ENCODE data around the gene TCEANC2.

The TCEANC2 gene

DNA sequence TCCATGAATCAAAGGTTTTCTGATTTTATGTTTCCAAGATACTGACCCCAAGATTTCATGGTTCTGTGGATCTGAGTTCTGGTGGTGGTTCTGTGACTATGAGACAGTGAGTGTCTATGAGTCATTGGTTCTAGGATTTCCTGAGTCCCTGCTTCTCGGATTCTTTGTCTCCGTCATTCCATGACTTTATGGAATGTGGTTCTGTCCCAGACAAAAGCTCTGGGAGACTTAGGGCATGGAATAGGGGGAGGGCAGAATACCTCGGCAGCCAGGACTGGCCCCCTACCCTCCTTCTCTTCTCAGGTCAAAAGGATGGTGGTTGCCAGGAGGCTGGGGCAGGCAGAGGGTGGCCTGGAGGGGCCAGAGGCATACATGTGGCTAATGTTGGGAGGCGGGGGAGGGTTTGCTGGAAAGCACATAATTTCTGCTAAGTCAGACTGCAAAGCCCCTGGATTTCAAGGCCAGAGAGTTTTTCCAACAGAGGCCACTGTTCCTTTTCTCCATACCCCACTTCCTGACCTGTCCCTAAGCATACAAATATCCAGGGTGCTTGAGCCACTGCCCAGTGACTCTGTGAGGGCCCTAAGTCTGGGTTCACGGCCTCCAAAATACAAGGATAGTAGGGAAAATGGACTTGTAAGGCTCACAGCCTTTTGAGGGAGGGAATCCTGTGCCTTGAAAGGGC lies 82.2 kb downstream of the TCEANC2 start:
- Histone ChIP-seq H3K14ac (ENCODE audit: low read length in 2 of 2) (peak overlapping the region in 1 of 2 experiments; percentile 83), H3K4me3 (ENCODE audit: insufficient read depth in 1 of 2, low read depth in 1 of 2, low read length in 2 of 2) (no peak overlapping the region)
- 48% methylated on average over 5 of the region's 5 CpGs for WGBS

DNA sequence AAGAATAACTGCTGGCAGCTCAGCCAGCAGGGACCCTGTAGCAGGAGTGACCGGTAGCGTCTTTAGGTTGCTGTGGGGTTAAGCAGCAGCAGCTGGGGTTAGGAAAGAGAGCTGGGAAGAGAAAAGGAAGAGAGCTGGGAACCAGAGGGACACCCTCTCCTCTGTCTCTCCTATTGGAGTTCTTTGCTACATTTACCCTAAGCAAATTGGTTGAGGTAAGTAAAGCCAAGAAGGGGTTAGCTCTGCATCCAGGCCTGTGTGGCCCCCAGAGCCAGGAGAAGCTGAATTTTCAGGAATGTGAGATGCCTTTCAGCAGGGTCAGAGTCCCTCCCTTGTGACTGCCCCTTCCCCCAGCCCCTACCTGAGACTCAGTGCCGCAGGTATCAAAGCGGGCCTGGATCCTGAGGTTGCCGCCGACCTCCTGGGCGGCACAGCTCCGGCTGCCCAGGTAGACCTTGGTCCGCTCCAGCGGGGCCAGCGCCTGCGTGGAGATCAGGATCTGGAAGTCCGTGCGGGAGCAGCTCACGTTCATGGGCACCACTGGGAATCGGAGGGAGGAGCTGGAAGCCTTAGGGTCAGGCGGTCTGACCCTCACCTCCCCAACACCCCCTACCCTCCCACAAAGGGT lies 83.0 kb downstream of the TCEANC2 start:
- Histone ChIP-seq H3K4me3 (ENCODE audit: insufficient read depth in 1 of 2, low read depth in 1 of 2, low read length in 2 of 2) (no peak overlapping the region), H3K27ac (ENCODE audit: low read length, poor library complexity, severe bottlenecking) (peak overlapping the region; percentile 90), H3K14ac (ENCODE audit: low read length in 2 of 2) (peak overlapping the region in 1 of 2 experiments; percentile 49), H4K91ac (ENCODE audit: low read length) (peak overlapping the region; percentile 73), H2BK120ac (ENCODE audit: low read depth, low read length) (peak overlapping the region; percentile 29), H3K9ac (ENCODE audit: low read length) (no peak overlapping the region), H2AK5ac (ENCODE audit: low read length, severe bottlenecking) (peak overlapping the region; percentile 100), H3K4me1 (ENCODE audit: control insufficient read depth, insufficient read depth, low read depth, low read length) (peaks cover 32% of the 10 kb centered on the region), H3K4me2 (ENCODE audit: low read length, poor library complexity, severe bottlenecking) (no peak overlapping the region), H2BK5ac (ENCODE audit: low read depth, low read length, poor library complexity, severe bottlenecking) (peak overlapping the region; percentile 57), H3K79me1 (replicated peaks; ENCODE audit: low read length, poor library complexity, severe bottlenecking) (no peaks in the 10 kb centered on the region), H4K8ac (ENCODE audit: low read length) (peak overlapping the region; percentile 74), H3K23ac (ENCODE audit: low read length in 2 of 2) (peak overlapping the region in 1 of 2 experiments; percentile 51), H3K4ac (ENCODE audit: low read depth in 1 of 2, low read length in 2 of 2) (peak overlapping the region; percentile 79 to 83), H2AFZ (ENCODE audit: low read depth, low read length) (no peak overlapping the region), H2BK15ac (ENCODE audit: low read depth, poor library complexity, severe bottlenecking) (no peak overlapping the region), H3K18ac (ENCODE audit: low read depth in 1 of 2, low read length in 2 of 2) (peak overlapping the region; percentile 60 to 86), H3K36me3 (ENCODE audit: control insufficient read depth in 1 of 2, insufficient read depth in 2 of 2, low read depth in 1 of 2, low read length in 2 of 2) (no peaks in the 10 kb centered on the region), H3K9me3 (ENCODE audit: control insufficient read depth, low read length) (no peaks in the 10 kb centered on the region), H2BK12ac (ENCODE audit: low read length in 2 of 2) (peak overlapping the region; percentile 51 to 88), H3K27me3 (ENCODE audit: control insufficient read depth in 1 of 2, insufficient read depth in 1 of 2, low read length in 2 of 2) (peaks cover 3 to 14% of the 10 kb centered on the region in 2 experiments)
- DNase-seq, result peak; percentile 12
- 83% methylated on average over 8 of the region's 17 CpGs for WGBS

More for the DNA sequence above, 82.2 kb downstream of the TCEANC2 start:
- H4K91ac ChIP-seq (ENCODE audit: low read length), result peak overlapping the region; percentile 64
- DNase-seq, result peak; percentile 79
- no peak overlapping the region for H3K4me2 ChIP-seq (ENCODE audit: low read length, poor library complexity, severe bottlenecking)
- peaks cover 32% of the 10 kb centered on the region for H3K4me1 ChIP-seq (ENCODE audit: control insufficient read depth, insufficient read depth, low read depth, low read length)
- peak overlapping the region; percentile 77 for H4K8ac ChIP-seq (ENCODE audit: low read length)
- H3K4ac ChIP-seq (ENCODE audit: low read depth in 1 of 2, low read length in 2 of 2), result peak overlapping the region; percentile 51 to 83
- peak overlapping the region; percentile 60 to 63 for H3K18ac ChIP-seq (ENCODE audit: low read depth in 1 of 2, low read length in 2 of 2)
- H3K9ac ChIP-seq (ENCODE audit: low read length), result no peak overlapping the region
- H2BK120ac ChIP-seq (ENCODE audit: low read depth, low read length), result no peak overlapping the region
- H2BK15ac ChIP-seq (ENCODE audit: low read depth, poor library complexity, severe bottlenecking), result peak overlapping the region; percentile 63
- peak overlapping the region; percentile 90 for H3K27ac ChIP-seq (ENCODE audit: low read length, poor library complexity, severe bottlenecking)
- no peaks in the 10 kb centered on the region for H3K79me1 ChIP-seq (replicated peaks; ENCODE audit: low read length, poor library complexity, severe bottlenecking)
- H3K23ac ChIP-seq (ENCODE audit: low read length in 2 of 2), result no peak overlapping the region
- H2AK5ac ChIP-seq (ENCODE audit: low read length, severe bottlenecking), result peak overlapping the region; percentile 100
- no peaks in the 10 kb centered on the region for H3K9me3 ChIP-seq (ENCODE audit: control insufficient read depth, low read length)
- no peaks in the 10 kb centered on the region for H3K36me3 ChIP-seq (ENCODE audit: control insufficient read depth in 1 of 2, insufficient read depth in 2 of 2, low read depth in 1 of 2, low read length in 2 of 2)
- peak overlapping the region; percentile 47 for H2AFZ ChIP-seq (ENCODE audit: low read depth, low read length)
- H2BK5ac ChIP-seq (ENCODE audit: low read depth, low read length, poor library complexity, severe bottlenecking), result peak overlapping the region; percentile 57
- H3K27me3 ChIP-seq (ENCODE audit: control insufficient read depth in 1 of 2, insufficient read depth in 1 of 2, low read length in 2 of 2), result peaks cover 4 to 18% of the 10 kb centered on the region in 2 experiments
- H2BK12ac ChIP-seq (ENCODE audit: low read length in 2 of 2), result peak overlapping the region in 1 of 2 experiments; percentile 17

DNA sequence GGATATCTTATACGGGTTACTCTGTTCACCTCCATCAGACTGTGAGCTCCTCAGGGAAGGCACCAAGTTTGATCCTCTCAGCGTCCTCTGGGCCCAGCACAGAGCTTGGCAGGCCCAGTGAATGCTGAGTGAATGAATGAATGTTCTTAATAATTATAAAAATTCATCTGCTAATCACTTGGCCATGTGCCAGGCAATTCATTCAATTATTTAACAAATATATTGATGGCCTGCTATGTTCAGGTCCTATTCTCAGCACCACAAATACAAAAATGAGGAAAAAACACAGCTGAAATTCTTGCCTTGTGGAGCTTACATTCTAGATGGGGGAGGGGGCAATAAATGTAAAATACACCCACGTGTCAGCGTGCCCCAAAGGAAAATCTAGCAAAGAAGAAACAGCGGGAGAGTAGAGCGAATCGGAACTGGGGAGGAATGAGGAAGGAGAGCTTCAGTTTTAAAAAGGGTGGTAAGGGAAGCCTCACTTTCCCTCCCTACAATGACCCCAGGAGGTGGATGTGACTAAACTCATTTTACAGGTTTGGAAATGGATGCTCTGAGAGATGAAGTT lies 83.6 kb downstream of the TCEANC2 start:
- Histone ChIP-seq H3K14ac (ENCODE audit: low read length in 2 of 2) (no peak overlapping the region), H3K27me3 (ENCODE audit: control insufficient read depth in 1 of 2, insufficient read depth in 1 of 2, low read length in 2 of 2) (peaks cover 9 to 10% of the 10 kb centered on the region in 2 experiments), H2BK15ac (ENCODE audit: low read depth, poor library complexity, severe bottlenecking) (no peak overlapping the region), H4K8ac (ENCODE audit: low read length) (no peak overlapping the region), H4K91ac (ENCODE audit: low read length) (peak overlapping the region; percentile 73), H3K4me1 (ENCODE audit: control insufficient read depth, insufficient read depth, low read depth, low read length) (peaks cover 32% of the 10 kb centered on the region), H3K36me3 (ENCODE audit: control insufficient read depth in 1 of 2, insufficient read depth in 2 of 2, low read depth in 1 of 2, low read length in 2 of 2) (no peaks in the 10 kb centered on the region), H3K79me1 (replicated peaks; ENCODE audit: low read length, poor library complexity, severe bottlenecking) (no peaks in the 10 kb centered on the region), H3K9me3 (ENCODE audit: control insufficient read depth, low read length) (no peaks in the 10 kb centered on the region), H3K23ac (ENCODE audit: low read length in 2 of 2) (no peak overlapping the region), H2BK120ac (ENCODE audit: low read depth, low read length) (no peak overlapping the region), H3K4me3 (ENCODE audit: insufficient read depth in 1 of 2, low read depth in 1 of 2, low read length in 2 of 2) (no peak overlapping the region), H2AK5ac (ENCODE audit: low read length, severe bottlenecking) (peak overlapping the region; percentile 100), H3K4me2 (ENCODE audit: low read length, poor library complexity, severe bottlenecking) (peak overlapping the region; percentile 7), H2BK5ac (ENCODE audit: low read depth, low read length, poor library complexity, severe bottlenecking) (peak overlapping the region; percentile 57), H2AFZ (ENCODE audit: low read depth, low read length) (no peak overlapping the region), H3K18ac (ENCODE audit: low read depth in 1 of 2, low read length in 2 of 2) (peak overlapping the region; percentile 40 to 86), H3K27ac (ENCODE audit: low read length, poor library complexity, severe bottlenecking) (peak overlapping the region; percentile 90), H3K4ac (ENCODE audit: low read depth in 1 of 2, low read length in 2 of 2) (peak overlapping the region; percentile 52 to 79), H3K9ac (ENCODE audit: low read length) (no peak overlapping the region), H2BK12ac (ENCODE audit: low read length in 2 of 2) (peak overlapping the region in 1 of 2 experiments; percentile 47)
- WGBS, result 69% methylated on average over 4 of the region's 7 CpGs
- DNase-seq, result no peak
